H1 (cell line): ENCODE data around the gene TUBA8. TPM values are rescaled to one million over a fixed set of nuclear protein-coding genes. Genes with fewer than 3 reads are reported as not detected.

Source experiments
- CTCF ChIA-PET: fragments of 300-600 bp; sonication (Branson Sonifier 250); formaldehyde crosslinking; loops from one replicate; lab custom pipeline; 2021; ENCODE audit not compliant: partially characterized antibody; lab: Charles Lee
- POLR2A ChIA-PET: fragments of 300-600 bp; sonication (Branson Sonifier 250); formaldehyde crosslinking; loops from one replicate; lab custom pipeline; 2021; ENCODE audit warnings: inconsistent platforms; ENCODE audit not compliant: partially characterized antibody; lab: Charles Lee
- DNase-seq, 2 experiments: peaks; one replicate each; pipeline versions ENCODE4 v3.0.0 to v3.0.0-alpha.2; 2010 to 2022; ENCODE audit warnings: low spot score in 2 of 2, low read depth in 1 of 2, mixed read lengths in 1 of 2
- FAIRE-seq: peaks from 2 replicates; lab custom pipeline; 2011; peaks lifted over from hg19 to GRCh38; lab: Jason Lieb, UNC
- H2AFZ ChIP-seq: 2 replicates; pipeline ENCODE4 v1.8.1; 2012; ENCODE audit warnings: low read length, inconsistent platforms
- H2AK5ac ChIP-seq: 2 replicates; pipeline ENCODE4 v1.6.1; 2013; ENCODE audit warnings: low read depth, low read length
- H2BK120ac ChIP-seq: replicated peaks from 2 replicates; pipeline ENCODE3; 2013; ENCODE audit warnings: low read depth, low read length, inconsistent platforms
- H2BK12ac ChIP-seq: 2 replicates; pipeline ENCODE4 v1.6.1; 2013; ENCODE audit warnings: low read depth, low read length
- H2BK15ac ChIP-seq: 2 replicates; pipeline ENCODE4 v1.6.1; 2013; ENCODE audit warnings: low read length
- H2BK20ac ChIP-seq: 2 replicates; pipeline ENCODE4 v1.6.1; 2013; ENCODE audit warnings: low read length
- H2BK5ac ChIP-seq: 2 replicates; pipeline ENCODE4 v1.6.1; 2013; ENCODE audit warnings: low read depth, low read length
- H3K14ac ChIP-seq: 2 replicates; pipeline ENCODE4 v1.6.1; 2013; ENCODE audit warnings: inconsistent platforms; ENCODE audit not compliant: insufficient read length
- H3K18ac ChIP-seq: 2 replicates; pipeline ENCODE4 v1.6.1; 2013; ENCODE audit warnings: low read length; ENCODE audit errors: extremely low read depth
- H3K23ac ChIP-seq: 2 replicates; pipeline ENCODE4 v1.6.1; 2013; ENCODE audit warnings: inconsistent platforms; ENCODE audit not compliant: insufficient read length
- H3K23me2 ChIP-seq: 2 replicates; pipeline ENCODE4 v1.6.1; 2013; ENCODE audit warnings: low read depth, low read length
- H3K27ac ChIP-seq: 2 replicates; pipeline ENCODE4 v1.6.1; 2011; ENCODE audit warnings: low read depth, low read length, inconsistent platforms
- H3K27me3 ChIP-seq, 4 experiments: replicated peaks in 1 of 4; 1 replicate in 1 of 4; 2 replicates in 3 of 4; pipeline versions ENCODE4 v1.6.1 to v1.8.1; 2011 to 2013; ENCODE audit warnings: low read length in 3 of 4, mild to moderate bottlenecking in 3 of 4, inconsistent platforms in 2 of 4, mixed read lengths in 2 of 4, moderate library complexity in 1 of 4; ENCODE audit not compliant: control insufficient read depth in 3 of 4, insufficient read depth in 3 of 4; ENCODE audit errors: extremely low read depth in 1 of 4
- H3K36me3 ChIP-seq, 4 experiments: 2 replicates each; pipeline versions ENCODE4 v1.6.1 to v1.8.1; 2011 to 2013; ENCODE audit warnings: mild to moderate bottlenecking in 4 of 4, low read length in 3 of 4, moderate library complexity in 2 of 4, control low read depth in 1 of 4, inconsistent platforms in 1 of 4; ENCODE audit not compliant: insufficient read depth in 4 of 4, control insufficient read depth in 2 of 4
- H3K4ac ChIP-seq: replicated peaks from 2 replicates; pipeline ENCODE3; 2013; ENCODE audit warnings: low read length, low read depth, mixed read lengths, inconsistent platforms; ENCODE audit not compliant: insufficient read length
- H3K4me1 ChIP-seq, 4 experiments: replicated peaks in 1 of 4; 1 replicate in 1 of 4; 2 replicates in 3 of 4; pipeline versions ENCODE4 v1.6.1 to v1.8.1; 2011 to 2013; ENCODE audit warnings: low read length in 3 of 4, inconsistent platforms in 2 of 4, mixed read lengths in 1 of 4; ENCODE audit not compliant: insufficient read depth in 4 of 4, control insufficient read depth in 3 of 4
- H3K4me2 ChIP-seq, 2 experiments: 2 replicates each; pipeline versions ENCODE4 v1.6.1 to v1.8.1; 2011 to 2013; ENCODE audit warnings: low read depth in 2 of 2, low read length in 2 of 2, control low read depth in 1 of 2, inconsistent platforms in 1 of 2, mild to moderate bottlenecking in 1 of 2; ENCODE audit not compliant: insufficient read depth in 1 of 2
- H3K4me3 ChIP-seq, 4 experiments: fragments of 200-600, 300-600 bp in 1 of 4; sonication (generic), shearing (Covaris generic), sonication (Bioruptor Twin) in 1 of 4; 2 replicates each; pipeline versions ENCODE4 v1.5.1 to v1.8.1; 2011 to 2016; ENCODE audit warnings: low read length in 4 of 4, low read depth in 3 of 4, control low read depth in 2 of 4, inconsistent platforms in 2 of 4, mild to moderate bottlenecking in 2 of 4, mixed read lengths in 1 of 4, moderate library complexity in 1 of 4; ENCODE audit not compliant: insufficient read depth in 2 of 4; ENCODE audit errors: extremely low read depth in 1 of 4
- H3K56ac ChIP-seq: replicated peaks from 2 replicates; pipeline ENCODE3; 2013; ENCODE audit warnings: low read depth, mild to moderate bottlenecking, mixed read lengths, low read length, inconsistent platforms; ENCODE audit not compliant: insufficient read length
- H3K79me1 ChIP-seq: 2 replicates; pipeline ENCODE4 v1.6.1; 2013; ENCODE audit warnings: low read depth, low read length, control low read depth
- H3K79me2 ChIP-seq, 2 experiments: 2 replicates each; pipeline versions ENCODE4 v1.6.1 to v1.8.1; 2012 to 2013; ENCODE audit warnings: low read length in 2 of 2, mild to moderate bottlenecking in 2 of 2, inconsistent platforms in 1 of 2; ENCODE audit not compliant: insufficient read depth in 2 of 2, control insufficient read depth in 1 of 2
- H3K9ac ChIP-seq, 4 experiments: replicated peaks in 1 of 4; 1 replicate in 1 of 4; 2 replicates in 3 of 4; pipeline versions ENCODE4 v1.6.1 to v1.8.1; 2011 to 2013; ENCODE audit warnings: low read depth in 3 of 4, low read length in 3 of 4, control low read depth in 2 of 4, mild to moderate bottlenecking in 2 of 4, moderate library complexity in 2 of 4, inconsistent platforms in 1 of 4; ENCODE audit errors: extremely low read depth in 1 of 4
- H3K9me3 ChIP-seq, 2 experiments: 2 replicates each; pipeline versions ENCODE4 v1.6.1 to v1.8.1; 2012 to 2013; ENCODE audit warnings: mild to moderate bottlenecking in 2 of 2, moderate library complexity in 2 of 2, control low read depth in 1 of 2, inconsistent platforms in 1 of 2, low read depth in 1 of 2, low read length in 1 of 2, mixed read lengths in 1 of 2; ENCODE audit not compliant: insufficient read depth in 2 of 2
- H4K20me1 ChIP-seq, 2 experiments: replicated peaks in 1 of 2; 2 replicates each; pipeline versions ENCODE3 to v1.8.1; 2011 to 2013; ENCODE audit warnings: inconsistent platforms in 2 of 2, low read length in 2 of 2, mild to moderate bottlenecking in 1 of 2; ENCODE audit not compliant: insufficient read depth in 2 of 2, control insufficient read depth in 1 of 2
- H4K5ac ChIP-seq: 2 replicates; pipeline ENCODE4 v1.6.1; 2013; ENCODE audit warnings: low read length, low read depth, mixed read lengths, inconsistent platforms; ENCODE audit not compliant: insufficient read length
- H4K8ac ChIP-seq: 2 replicates; pipeline ENCODE4 v1.8.0; 2013; ENCODE audit warnings: mild to moderate bottlenecking, moderate library complexity, low read length, inconsistent platforms; ENCODE audit not compliant: insufficient read depth; ENCODE audit errors: extremely low read depth
- H4K91ac ChIP-seq: replicated peaks from 2 replicates; pipeline ENCODE3; 2013; ENCODE audit warnings: low read length, mixed read lengths, inconsistent platforms; ENCODE audit not compliant: insufficient read length
- CBX8 ChIP-seq: fragments of 300-800, 300-1000 bp; sonication (generic); IDR thresholded peaks from 2 replicates; pipeline ENCODE4 v1.7.1; 2016; ENCODE audit warnings: low read depth, low read length, borderline replicate concordance
- EGR1 ChIP-seq: IDR thresholded peaks from 2 replicates; pipeline ENCODE4 v1.6.1; 2011; ENCODE audit warnings: low read depth, low read length, borderline replicate concordance
- RXRA ChIP-seq: IDR thresholded peaks from 2 replicates; pipeline ENCODE4 v1.6.1; 2011; ENCODE audit warnings: low read depth, mild to moderate bottlenecking, low read length, moderate library complexity; ENCODE audit not compliant: insufficient read depth
- TAF7 ChIP-seq: optimal IDR thresholded peaks from 2 replicates; pipeline ENCODE3; 2011; ENCODE audit warnings: low read depth, mild to moderate bottlenecking, inconsistent platforms, low read length, moderate library complexity, borderline replicate concordance
- TEAD4 ChIP-seq: IDR thresholded peaks from 2 replicates; pipeline ENCODE4 v1.6.1; 2012; ENCODE audit warnings: low read depth, low read length, inconsistent platforms, mixed read lengths
- WGBS, 2 experiments: shearing (Covaris generic) in 1 of 2; methylation state at CpG; one replicate each; pipeline versions ENCODE4 v1.1.6 to v1.1.7; 2013 to 2015; ENCODE audit warnings: low lambda C conversion rate in 2 of 2, mixed read lengths in 2 of 2, inconsistent platforms in 1 of 2, low coverage in 1 of 2, missing lambda C conversion rate in 1 of 2; ENCODE audit not compliant: insufficient replicate concordance in 2 of 2, insufficient coverage in 1 of 2, insufficient read length in 1 of 2; ENCODE audit errors: extremely low coverage in 1 of 2, missing lambda C conversion rate in 1 of 2; 5-methylcytosine and 5-hydroxymethylcytosine counted together
- polyA plus RNA-seq, 7 experiments: library from polyadenylated mRNA; depleted of rRNA in 3 of 7; stranded (reverse) in 5 of 7; unstranded in 2 of 7; fragments of >200 nt in 5 of 7; fragments of 200-250 nt in 2 of 7; gene quantifications; 1 replicate in 5 of 7; 2 replicates in 1 of 7; 4 replicates in 1 of 7; pipeline versions ENCODE4 v1.2.1 to v1.2.3, GENCODE V29; 2011 to 2013; ENCODE audit warnings: missing spikeins in 2 of 7, mixed read lengths in 2 of 7
- total RNA-seq: library from RNA; stranded (reverse); fragmentation: NEBNext Ultra II Directional; extraction: Animal tissue kit (Norgen Biotek cat#: 25700); gene quantifications from 2 replicates; pipeline ENCODE4 v1.2.1, GENCODE V29; 2021

Gene TUBA8
- total and polyA plus RNA-seq, 2 of the 8 experiments (the other 6 are each of a cell fraction or from before 2014, with no cell fraction given): 1.0 to 4.0 TPM

DNA sequence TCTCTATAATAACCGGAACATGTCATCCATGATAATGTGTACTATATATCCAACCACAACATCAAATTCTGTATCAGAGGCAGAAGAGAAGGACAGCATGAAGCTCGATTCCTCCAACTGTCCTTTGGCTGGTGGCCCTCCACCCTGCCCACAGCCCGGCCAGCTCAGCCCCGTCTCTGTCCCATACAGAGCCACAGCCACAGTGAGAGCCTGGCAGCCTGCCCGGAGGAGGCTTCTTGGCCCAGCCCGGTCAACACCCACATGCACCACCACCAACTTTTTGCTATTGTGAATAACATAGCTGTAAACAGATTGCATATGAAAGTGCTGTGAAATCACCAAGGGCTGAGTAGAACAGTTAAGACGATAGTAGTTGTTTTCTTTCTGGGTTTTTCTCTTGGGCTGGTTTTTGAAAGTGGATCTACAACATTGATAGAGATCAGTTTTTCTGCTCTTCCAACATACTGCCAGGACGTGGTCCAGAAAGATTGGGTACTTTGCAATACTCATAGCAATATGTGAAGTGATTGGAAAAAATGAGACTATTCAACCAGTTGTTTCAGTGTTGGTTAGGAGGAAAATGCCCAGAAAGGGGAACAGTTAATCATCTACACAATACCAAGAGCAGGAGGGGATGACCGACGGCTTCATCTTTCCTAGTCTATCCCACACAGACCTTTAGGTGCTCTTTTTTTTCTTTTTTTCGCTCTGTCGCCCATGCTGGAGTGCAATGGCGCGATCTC is 6.9 kb upstream of the TUBA8 start:
- Histone ChIP-seq H3K27ac (no peak overlapping the region), H3K18ac (no peak overlapping the region), H3K4me3 (no peak overlapping the region), H3K79me1 (no peaks in the 10 kb centered on the region), H2AFZ (no peak overlapping the region), H2BK15ac (no peak overlapping the region), H2BK120ac (no peak overlapping the region), H3K27me3 (peaks cover 0 to 2% (median 0%) of the 10 kb centered on the region in 4 experiments; a peak in 2 of 7 replicates), H4K5ac (no peak overlapping the region), H4K20me1 (no peaks in the 10 kb centered on the region), H3K36me3 (no peaks in the 10 kb centered on the region), H3K4me1 (no peaks in the 10 kb centered on the region), H3K4ac (no peak overlapping the region), H4K91ac (no peak overlapping the region), H3K23ac (no peak overlapping the region), H3K14ac (no peak overlapping the region), H2BK5ac (no peak overlapping the region), H3K9me3 (peaks cover 7 to 13% of the 10 kb centered on the region in 2 experiments), H2BK12ac (no peak overlapping the region), H2AK5ac (no peak overlapping the region), H4K8ac (no peak overlapping the region; the same call in 1 of the 2 replicates), H3K9ac (no peak overlapping the region), H3K4me2 (no peak overlapping the region), H3K23me2 (no peaks in the 10 kb centered on the region), H3K56ac (no peak overlapping the region), H3K79me2 (no peaks in the 10 kb centered on the region), H2BK20ac (no peak overlapping the region)
- ChIA-PET CTCF (interaction anchor here (0.6 to 1.0 kb wide), 2 partner anchors 10 to 28 kb away, joined by 3 to 6 read pairs; no protein-coding TSS in a partner anchor), POLR2A (no interaction called here)
- DNase-seq: no peak
- TF ChIP-seq CBX8: no peak
- no peak for TF ChIP-seq TAF7
- TF ChIP-seq TEAD4: no peak
- no peak for TF ChIP-seq RXRA
- no peak for TF ChIP-seq EGR1
- no peak for FAIRE-seq
- WGBS, 2 experiments: 91% methylated on average over 13 of the region's 14 CpGs; no CpG with 5 or more reads in 1 of the 2 experiments
